NCI-H748 (cell line): ENCODE data around the gene ZMYM2.

Experiments used
- DNase-seq: peaks from one replicate; lab custom pipeline; 2025; ENCODE audit not compliant: unreplicated experiment; lab: John Stamatoyannopoulos, UW

ZMYM2 gene

GRCh38 chr13:20102525-20103180 lies 144.1 kb downstream of the ZMYM2 start:
- DNase-seq = no peak

GRCh38 chr13:20105161-20105689 lies 146.7 kb downstream of the ZMYM2 start:
- no peak for DNase-seq

DNA sequence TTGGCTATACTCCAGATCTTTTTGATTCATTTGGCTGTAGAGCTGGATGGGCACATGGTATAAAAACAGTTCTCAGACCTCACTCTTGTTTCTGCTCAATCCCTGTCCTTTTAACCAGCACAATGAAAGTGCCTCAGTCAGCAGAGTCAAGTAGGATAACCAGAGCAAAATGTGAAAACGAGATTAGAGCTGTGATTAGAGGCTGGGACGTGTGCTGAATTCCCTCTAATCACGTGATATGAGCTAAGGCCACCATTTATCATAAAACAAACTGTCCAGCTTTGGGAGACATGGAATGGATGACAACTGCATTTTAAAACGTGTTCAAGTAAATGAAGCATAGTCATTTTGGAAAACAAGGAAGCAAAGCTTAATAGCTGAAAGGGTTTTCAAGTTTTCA lies 148.2 kb downstream of the ZMYM2 start:
- DNase-seq = no peak

- DNase-seq = no peak
These were observed 150.5 kb downstream of the ZMYM2 start for GRCh38 chr13:20109037-20109436.

DNA sequence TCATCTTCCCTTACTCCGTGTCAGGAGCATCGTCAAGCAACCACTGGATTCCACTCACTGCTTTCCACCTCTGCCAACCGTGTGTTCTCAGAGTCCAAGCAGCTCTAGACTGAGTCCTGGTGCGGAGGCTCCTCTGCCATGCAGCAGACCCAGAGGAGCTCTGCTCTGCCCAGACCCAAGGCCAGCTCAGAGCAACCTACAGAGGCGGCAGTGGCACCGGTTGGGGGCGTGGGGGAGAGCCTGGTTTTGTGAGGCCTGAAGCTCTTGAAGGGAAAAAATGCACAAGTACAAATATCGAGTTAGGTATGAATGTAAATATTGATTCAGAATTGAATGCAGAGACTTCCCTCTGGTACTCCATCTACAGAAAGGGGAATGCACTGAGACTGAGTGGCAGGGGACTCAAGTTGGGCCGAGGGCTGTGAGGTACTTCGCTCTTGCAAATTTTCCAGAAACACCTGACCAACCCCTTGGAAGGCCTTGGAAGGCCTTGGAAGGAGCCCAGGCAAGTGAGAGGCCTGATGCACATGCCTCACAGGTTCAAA lies 155.6 kb downstream of the ZMYM2 start:
- DNase-seq = no peak

DNA sequence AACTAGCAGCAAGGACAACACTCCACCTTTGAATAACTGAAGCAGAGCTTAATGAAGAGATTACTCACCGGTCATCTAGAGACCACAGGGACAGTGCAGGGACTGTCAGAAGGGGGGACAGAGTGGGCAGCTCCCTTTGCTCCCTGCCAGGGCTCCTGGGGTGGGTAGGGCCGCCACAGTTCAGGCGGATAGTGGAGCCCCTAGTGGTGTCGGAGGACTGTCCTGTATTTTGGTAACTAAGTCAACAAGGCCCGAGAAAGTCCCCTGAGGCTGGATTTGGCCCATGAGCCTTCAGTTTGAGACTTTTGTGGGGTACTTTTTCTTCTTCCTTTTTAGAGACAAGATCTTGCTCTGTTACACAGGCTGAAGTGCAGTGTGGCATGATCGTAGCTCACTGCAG lies 157.7 kb downstream of the ZMYM2 start:
- DNase-seq = no peak

GRCh38 chr13:20118268-20119140 lies 160.0 kb downstream of the ZMYM2 start:
- peak; percentile 64 for DNase-seq

DNA sequence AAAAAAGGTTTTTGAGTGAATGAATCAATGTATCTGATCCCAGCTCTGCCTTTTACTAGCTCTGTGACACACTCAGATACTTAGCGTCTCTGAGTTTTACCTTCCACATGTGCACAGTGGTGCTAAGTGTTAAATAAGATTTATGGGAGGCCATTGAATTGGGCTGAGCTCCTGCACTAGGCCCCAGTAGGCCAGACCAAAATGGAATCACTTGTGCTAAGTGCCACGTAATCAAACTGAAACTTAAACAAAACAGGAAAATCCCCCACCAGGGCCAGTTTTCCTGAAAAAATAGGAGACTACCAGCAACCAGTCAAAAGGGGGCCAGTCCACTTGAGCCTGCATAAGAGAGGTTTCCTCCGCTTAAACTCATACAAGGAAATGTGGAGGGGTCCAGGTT lies 161.4 kb downstream of the ZMYM2 start:
- no peak for DNase-seq

GRCh38 chr13:20121159-20121525 lies 162.6 kb downstream of the ZMYM2 start:
- DNase-seq = peak; percentile 47

- no peak for DNase-seq
These were observed 165.8 kb downstream of the ZMYM2 start for GRCh38 chr13:20124303-20124702.

GRCh38 chr13:20125129-20125782 lies 166.7 kb downstream of the ZMYM2 start:
- no peak for DNase-seq

DNA sequence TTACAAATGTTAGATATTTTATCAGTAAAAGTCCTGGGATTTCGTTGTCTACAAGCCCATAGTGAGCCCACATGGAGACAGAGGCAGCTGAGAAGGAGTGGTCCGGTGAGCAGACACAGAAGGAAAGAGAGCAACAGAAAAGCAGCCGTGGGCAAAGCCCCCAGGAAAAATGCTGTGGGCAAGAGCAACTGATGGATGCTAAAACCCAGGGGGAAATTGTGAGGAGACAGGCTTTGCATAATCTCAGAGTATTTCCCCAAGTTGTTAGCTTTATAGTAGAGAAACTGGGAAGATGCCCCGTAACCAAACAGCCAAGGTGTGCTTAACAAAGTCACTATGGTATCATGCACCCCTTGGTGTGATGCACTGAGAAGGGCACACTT lies 167.2 kb downstream of the ZMYM2 start:
- no peak for DNase-seq

DNA sequence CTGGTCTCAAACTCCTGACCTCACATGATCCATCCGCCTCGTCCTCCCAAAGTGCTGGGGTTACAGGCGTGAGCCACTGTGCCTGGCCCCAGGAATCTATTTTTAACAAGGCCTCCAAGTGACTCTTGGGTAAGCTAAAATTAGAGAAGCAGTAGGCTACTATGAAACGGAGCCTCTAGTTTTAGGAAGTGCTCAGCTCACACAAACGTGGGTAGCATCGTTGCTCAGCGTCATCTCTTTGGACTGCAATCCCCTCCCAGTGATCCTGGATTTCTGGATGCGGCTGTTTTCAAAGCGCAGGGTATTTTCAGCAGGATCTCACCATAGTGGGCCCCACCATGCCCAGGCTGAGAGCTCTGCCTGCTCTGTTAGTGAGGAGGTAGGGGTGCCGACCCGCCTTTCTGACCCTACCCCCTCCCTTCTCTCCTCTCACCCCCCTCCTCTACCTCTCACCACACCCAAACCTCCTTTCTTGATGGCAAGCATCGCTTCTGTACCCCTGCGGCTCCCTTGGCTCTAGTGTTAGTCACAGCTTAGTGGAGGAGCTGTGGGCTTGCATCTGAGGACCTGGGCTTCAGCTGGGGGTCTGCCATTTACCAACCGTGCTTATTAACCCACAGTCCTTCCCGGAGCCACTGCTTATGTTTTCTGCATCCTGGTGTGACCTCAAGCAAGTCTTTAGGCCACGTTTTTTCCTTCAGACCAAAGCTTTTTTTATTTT lies 168.2 kb downstream of the ZMYM2 start:
- DNase-seq = no peak

DNA sequence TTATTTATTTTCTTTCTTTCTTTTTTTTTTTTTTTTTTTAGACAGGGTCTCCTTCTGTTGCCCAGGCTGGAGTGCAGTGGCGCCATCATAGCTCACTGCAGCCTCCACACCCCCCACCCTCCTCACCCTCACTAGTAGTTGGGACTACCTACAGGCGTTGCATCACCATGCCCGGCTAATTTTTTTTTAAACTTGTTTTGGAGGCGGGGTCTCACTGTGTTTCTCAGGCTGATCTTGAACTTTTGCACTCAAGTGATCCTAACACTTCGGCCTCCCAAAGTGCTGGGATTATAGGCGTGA lies 168.7 kb downstream of the ZMYM2 start:
- DNase-seq = no peak

GRCh38 chr13:20127562-20128458 lies 169.3 kb downstream of the ZMYM2 start:
- peak; percentile 84 for DNase-seq

DNA sequence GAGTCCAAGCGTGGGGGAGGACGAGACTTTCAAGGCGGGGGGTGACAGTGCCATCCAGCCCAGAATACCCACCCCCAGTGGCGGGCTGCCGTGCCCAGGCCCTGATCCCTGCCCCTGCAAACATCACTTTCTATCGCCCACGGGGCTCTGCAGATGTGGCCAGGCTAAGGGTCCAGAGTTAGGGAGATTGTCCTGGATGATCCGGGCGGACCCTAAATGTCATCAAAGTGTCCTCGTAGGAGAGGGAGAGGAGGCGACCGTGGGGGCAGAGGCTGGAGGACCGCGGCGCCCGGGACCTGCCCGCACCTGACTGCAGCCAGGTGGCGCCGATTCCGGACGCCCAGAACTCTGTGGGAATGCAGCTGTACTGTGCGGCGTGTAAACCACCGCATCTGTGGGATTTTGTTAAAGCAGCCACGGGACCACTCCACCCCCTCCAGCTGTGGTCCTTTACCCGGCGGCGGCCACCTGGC lies 170.0 kb downstream of the ZMYM2 start:
- DNase-seq = peak; percentile 50

GRCh38 chr13:20129076-20129475 lies 170.5 kb downstream of the ZMYM2 start:
- DNase-seq = no peak

GRCh38 chr13:20130012-20130411 lies 171.5 kb downstream of the ZMYM2 start:
- DNase-seq = no peak

DNA sequence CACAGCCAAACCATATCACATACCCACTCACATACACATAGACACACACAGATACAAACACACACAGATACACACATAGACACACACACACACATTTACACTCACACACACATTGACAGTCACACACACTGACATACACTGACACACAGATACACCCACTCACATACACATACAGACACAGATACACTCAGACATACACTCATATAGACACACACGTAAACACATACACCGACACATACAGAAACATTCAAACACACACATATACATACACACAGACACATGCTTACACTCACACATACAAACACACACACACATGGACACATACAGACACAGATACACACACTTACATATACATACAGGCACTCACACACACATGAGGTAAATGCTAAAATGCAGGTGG lies 172.1 kb downstream of the ZMYM2 start:
- DNase-seq = no peak
